Measurements from ENCODE around the gene PDE4D.

PDE4D gene

GRCh38 chr5:59783264-59783663, 110.3 kb downstream of the PDE4D start:
- FAIRE-seq = no peak
- no peak for DNase-seq (ENCODE audit: insufficient read length, low spot score)

GRCh38 chr5:59782856-59783255, 110.7 kb downstream of the PDE4D start:
- DNase-seq (ENCODE audit: insufficient read length, low spot score) = no peak
- no peak for FAIRE-seq
- no peak for TF ChIP-seq PAX5 (IDR thresholded peaks at IDR 0.05; ENCODE audit: insufficient read depth, low read length, severe bottlenecking)
- TF ChIP-seq POLR2AphosphoS5 (IDR thresholded peaks at IDR 0.05; ENCODE audit: low read depth, low read length) = no peak
- TF ChIP-seq TAF1 (IDR thresholded peaks at IDR 0.05; ENCODE audit: low read depth, low read length) = no peak

More at GRCh38 chr5:59783264-59783663, 110.3 kb downstream of the PDE4D start:
- no peak for TF ChIP-seq SPI1 (IDR thresholded peaks at IDR 0.05; ENCODE audit: low read depth, low read length)
- TF ChIP-seq POLR2AphosphoS5 (IDR thresholded peaks at IDR 0.05; ENCODE audit: low read depth, low read length) = no peak
- TF ChIP-seq POU2F2 (IDR thresholded peaks at IDR 0.05; ENCODE audit: low read depth, low read length) = no peak
- TF ChIP-seq TAF1 (IDR thresholded peaks at IDR 0.05; ENCODE audit: low read depth, low read length) = no peak
- no peak for TF ChIP-seq POLR2A (IDR thresholded peaks at IDR 0.05; ENCODE audit: low read depth, low read length)
- no peak for TF ChIP-seq PAX5 (IDR thresholded peaks at IDR 0.05; ENCODE audit: insufficient read depth, low read length, severe bottlenecking)

DNA sequence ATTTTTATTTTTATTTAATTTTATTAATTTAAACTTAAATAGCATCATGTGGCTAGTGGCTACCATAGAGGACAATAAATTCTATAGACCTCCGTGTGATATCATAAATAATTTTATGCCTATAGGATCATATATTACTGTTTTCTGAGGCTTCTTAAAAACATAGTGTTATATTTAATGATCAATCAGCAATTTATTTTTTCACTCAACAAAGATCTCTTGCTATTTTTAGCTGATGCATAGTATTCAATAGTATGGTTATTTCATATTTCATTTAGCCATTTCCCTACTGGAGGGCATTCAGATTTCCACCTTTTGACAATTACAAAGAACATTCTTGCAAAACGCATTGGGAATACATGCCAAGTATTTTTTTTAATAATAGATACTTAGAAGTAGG, 114.1 kb downstream of the PDE4D start:
- no peak for TF ChIP-seq TAF1 (IDR thresholded peaks at IDR 0.05; ENCODE audit: low read depth, low read length)
- TF ChIP-seq POU2F2 (IDR thresholded peaks at IDR 0.05; ENCODE audit: low read depth, low read length) = no peak
- no peak for DNase-seq (ENCODE audit: insufficient read length, low spot score)
- no peak for FAIRE-seq

- FAIRE-seq (no peak), DNase-seq (ENCODE audit: insufficient read length, low spot score) (no peak)
- TF ChIP-seq POU2F2 (IDR thresholded peaks at IDR 0.05; ENCODE audit: low read depth, low read length) (no peak), TAF1 (IDR thresholded peaks at IDR 0.05; ENCODE audit: low read depth, low read length) (no peak), SPI1 (IDR thresholded peaks at IDR 0.05; ENCODE audit: low read depth, low read length) (no peak), POLR2A (IDR thresholded peaks at IDR 0.05; ENCODE audit: low read depth, low read length) (no peak), POLR2AphosphoS5 (IDR thresholded peaks at IDR 0.05; ENCODE audit: low read depth, low read length) (no peak), PAX5 (IDR thresholded peaks at IDR 0.05; ENCODE audit: insufficient read depth, low read length, severe bottlenecking) (no peak)
These were observed 116.5 kb downstream of the PDE4D start for GRCh38 chr5:59777028-59777427.

GRCh38 chr5:59773294-59773693, 120.2 kb downstream of the PDE4D start:
- DNase-seq (ENCODE audit: insufficient read length, low spot score) (no peak), FAIRE-seq (no peak)
- TF ChIP-seq POLR2AphosphoS5 (IDR thresholded peaks at IDR 0.05; ENCODE audit: low read depth, low read length) (no peak), POLR2A (IDR thresholded peaks at IDR 0.05; ENCODE audit: low read depth, low read length) (no peak), SPI1 (IDR thresholded peaks at IDR 0.05; ENCODE audit: low read depth, low read length) (no peak), TAF1 (IDR thresholded peaks at IDR 0.05; ENCODE audit: low read depth, low read length) (no peak), PAX5 (IDR thresholded peaks at IDR 0.05; ENCODE audit: insufficient read depth, low read length, severe bottlenecking) (no peak), POU2F2 (IDR thresholded peaks at IDR 0.05; ENCODE audit: low read depth, low read length) (no peak)

- no peak for DNase-seq (ENCODE audit: insufficient read length, low spot score)
- no peak for TF ChIP-seq POU2F2 (IDR thresholded peaks at IDR 0.05; ENCODE audit: low read depth, low read length)
- TF ChIP-seq PAX5 (IDR thresholded peaks at IDR 0.05; ENCODE audit: insufficient read depth, low read length, severe bottlenecking) = no peak
- TF ChIP-seq POLR2A (IDR thresholded peaks at IDR 0.05; ENCODE audit: low read depth, low read length) = no peak
- no peak for TF ChIP-seq POLR2AphosphoS5 (IDR thresholded peaks at IDR 0.05; ENCODE audit: low read depth, low read length)
- no peak for FAIRE-seq
These were observed 120.8 kb downstream of the PDE4D start for GRCh38 chr5:59772757-59773156.

- FAIRE-seq (no peak), DNase-seq (ENCODE audit: insufficient read length, low spot score) (no peak)
- TF ChIP-seq TAF1 (IDR thresholded peaks at IDR 0.05; ENCODE audit: low read depth, low read length) = no peak
- TF ChIP-seq POLR2A (IDR thresholded peaks at IDR 0.05; ENCODE audit: low read depth, low read length) = no peak
- TF ChIP-seq PAX5 (IDR thresholded peaks at IDR 0.05; ENCODE audit: insufficient read depth, low read length, severe bottlenecking) = no peak
- no peak for TF ChIP-seq POU2F2 (IDR thresholded peaks at IDR 0.05; ENCODE audit: low read depth, low read length)
- no peak for TF ChIP-seq SPI1 (IDR thresholded peaks at IDR 0.05; ENCODE audit: low read depth, low read length)
- TF ChIP-seq POLR2AphosphoS5 (IDR thresholded peaks at IDR 0.05; ENCODE audit: low read depth, low read length) = no peak
These were observed 121.3 kb downstream of the PDE4D start for GRCh38 chr5:59772206-59772605.

DNA sequence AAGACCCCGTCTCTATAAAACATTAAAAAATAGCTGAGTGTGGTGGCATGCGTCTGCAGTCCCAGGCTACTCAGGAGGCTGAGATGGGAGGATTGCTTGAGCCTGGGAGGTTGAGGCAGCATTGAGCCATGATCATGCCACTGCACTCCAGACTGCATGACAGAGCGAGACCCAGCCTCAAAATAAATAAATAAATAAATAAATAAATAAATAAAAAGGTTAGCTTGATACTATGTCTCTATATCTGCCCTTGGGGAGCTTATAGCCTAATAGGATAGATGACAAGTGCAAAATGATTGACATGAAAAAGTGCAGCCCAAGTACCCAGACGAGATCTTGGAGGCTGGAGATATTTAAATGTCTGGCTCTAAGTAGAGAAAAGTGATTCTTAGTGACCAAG, 122.6 kb downstream of the PDE4D start:
- TF ChIP-seq PAX5 (IDR thresholded peaks at IDR 0.05; ENCODE audit: insufficient read depth, low read length, severe bottlenecking) (no peak), TAF1 (IDR thresholded peaks at IDR 0.05; ENCODE audit: low read depth, low read length) (no peak)
- no peak for DNase-seq (ENCODE audit: insufficient read length, low spot score)
- FAIRE-seq = no peak

DNA sequence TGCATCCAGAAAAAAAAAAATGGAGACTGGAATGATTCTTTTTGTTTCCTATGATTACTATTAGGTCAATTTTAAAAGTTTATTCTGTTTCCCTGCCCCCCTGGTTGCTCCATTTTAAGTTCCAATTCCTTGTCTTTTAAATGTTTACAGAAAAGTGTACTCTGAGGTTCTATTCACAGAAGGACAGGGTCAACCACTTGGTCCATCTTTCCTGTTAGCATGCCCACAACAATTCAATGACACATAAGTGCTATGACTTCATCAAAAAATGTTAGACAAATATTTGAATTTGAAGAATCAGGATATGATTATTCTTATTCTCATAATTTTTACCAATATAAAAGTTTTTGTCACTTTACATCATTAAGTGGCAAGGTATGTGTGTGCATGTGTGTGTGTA, 123.7 kb downstream of the PDE4D start:
- FAIRE-seq (no peak), DNase-seq (ENCODE audit: insufficient read length, low spot score) (no peak)
- TF ChIP-seq PAX5 (IDR thresholded peaks at IDR 0.05; ENCODE audit: insufficient read depth, low read length, severe bottlenecking) (no peak), SPI1 (IDR thresholded peaks at IDR 0.05; ENCODE audit: low read depth, low read length) (no peak), POLR2A (IDR thresholded peaks at IDR 0.05; ENCODE audit: low read depth, low read length) (no peak), TAF1 (IDR thresholded peaks at IDR 0.05; ENCODE audit: low read depth, low read length) (no peak), POLR2AphosphoS5 (IDR thresholded peaks at IDR 0.05; ENCODE audit: low read depth, low read length) (no peak), POU2F2 (IDR thresholded peaks at IDR 0.05; ENCODE audit: low read depth, low read length) (no peak)

- FAIRE-seq (no peak), DNase-seq (ENCODE audit: insufficient read length, low spot score) (no peak)
- TF ChIP-seq TAF1 (IDR thresholded peaks at IDR 0.05; ENCODE audit: low read depth, low read length) = no peak
- TF ChIP-seq SPI1 (IDR thresholded peaks at IDR 0.05; ENCODE audit: low read depth, low read length) = no peak
- TF ChIP-seq POLR2A (IDR thresholded peaks at IDR 0.05; ENCODE audit: low read depth, low read length) = no peak
- TF ChIP-seq POU2F2 (IDR thresholded peaks at IDR 0.05; ENCODE audit: low read depth, low read length) = no peak
- no peak for TF ChIP-seq PAX5 (IDR thresholded peaks at IDR 0.05; ENCODE audit: insufficient read depth, low read length, severe bottlenecking)
- no peak for TF ChIP-seq POLR2AphosphoS5 (IDR thresholded peaks at IDR 0.05; ENCODE audit: low read depth, low read length)
These were observed 124.5 kb downstream of the PDE4D start for GRCh38 chr5:59769041-59769360.
